ENCODE data around the gene DYNC2H1.

The DYNC2H1 gene

GRCh38 chr11:103125462-103125861 lies 16.2 kb downstream of the DYNC2H1 start:
- no peak for TF ChIP-seq CTCF (IDR thresholded peaks at IDR 0.05)

GRCh38 chr11:103147627-103148026 lies 38.4 kb downstream of the DYNC2H1 start:
- TF ChIP-seq CTCF (IDR thresholded peaks at IDR 0.05): no peak

GRCh38 chr11:103157542-103157941 lies 48.3 kb downstream of the DYNC2H1 start:
- TF ChIP-seq CTCF (IDR thresholded peaks at IDR 0.05): no peak

GRCh38 chr11:103164093-103164796 lies 55.0 kb downstream of the DYNC2H1 start:
- TF ChIP-seq CTCF (IDR thresholded peaks at IDR 0.05): no peak

GRCh38 chr11:103167166-103167565 lies 57.9 kb downstream of the DYNC2H1 start:
- TF ChIP-seq CTCF (IDR thresholded peaks at IDR 0.05): no peak

- TF ChIP-seq CTCF (IDR thresholded peaks at IDR 0.05): no peak
These were observed 61.6 kb downstream of the DYNC2H1 start for GRCh38 chr11:103170865-103171264.

GRCh38 chr11:103175461-103176129 lies 66.4 kb downstream of the DYNC2H1 start:
- TF ChIP-seq CTCF (IDR thresholded peaks at IDR 0.05): no peak

All from LNCAP (cell line).